HepG2 (cell line): ENCODE measurements around the gene CTDSP1. TPM values are rescaled to one million over a fixed set of nuclear protein-coding genes. Genes with fewer than 3 reads are reported as not detected.

ENCODE experiments used
- ATAC-seq: fragments of 200-7000 bp; cut with Tn5 transposase; 3 replicates; pipeline ENCODE4 v1.9.1; 2020; ENCODE audit warnings: mild to moderate bottlenecking, moderate library complexity
- BruUV-seq: library from RNA; stranded (reverse); fragments of 400-500 nt; replicated peaks from 2 replicates; lab custom pipeline; 2021; lab: Mats Ljungman, UMichigan
- CTCF ChIA-PET: fragments of 300-600 bp; formaldehyde crosslinking; extraction: SDS; loops from one replicate; lab custom pipeline; 2021; ENCODE audit warnings: low total read pairs, inconsistent platforms, low intra/inter-chr PET ratio; lab: Yijun Ruan, JAX
- POLR2A ChIA-PET: fragments of 350-600 bp; sonication (Branson Sonifier 250); formaldehyde crosslinking; loops from one replicate; lab custom pipeline; 2020; ENCODE audit warnings: antibody characterized with exemption, inconsistent platforms; lab: Yijun Ruan, JAX
- DNase-seq: peaks from one replicate; pipeline ENCODE4 v3.0.0-alpha.2; 2015; ENCODE audit warnings: low spot score
- FAIRE-seq: peaks from 3 replicates; lab custom pipeline; 2011; peaks lifted over from hg19 to GRCh38; lab: Jason Lieb, UNC
- H2AFZ ChIP-seq: one replicate; pipeline ENCODE4 v1.6.1; 2011; ENCODE audit warnings: low read length, inconsistent platforms
- H3K27ac ChIP-seq: fragments of 300-600 bp; 3 replicates; pipeline ENCODE4 v1.8.0; 2011; ENCODE audit warnings: mixed run types, mild to moderate bottlenecking, mixed read lengths, low read length, inconsistent platforms; ENCODE audit not compliant: insufficient read depth; ENCODE audit errors: extremely low read length
- H3K27me3 ChIP-seq, 2 experiments: fragments of 200-600 bp in 1 of 2; 2 replicates in 1 of 2; 3 replicates in 1 of 2; pipeline versions ENCODE4 v1.6.0 to v1.8.0; 2011; ENCODE audit warnings: low read length in 2 of 2, mild to moderate bottlenecking in 2 of 2, moderate library complexity in 2 of 2, inconsistent platforms in 1 of 2; ENCODE audit not compliant: insufficient read depth in 2 of 2, control insufficient read depth in 1 of 2
- H3K36me3 ChIP-seq, 2 experiments: fragments of 200-600 bp in 1 of 2; replicated peaks in 1 of 2; 2 replicates in 1 of 2; 3 replicates in 1 of 2; pipeline versions ENCODE4 v1.5.1 to v1.8.0; 2011; ENCODE audit warnings: low read length in 2 of 2, inconsistent platforms in 1 of 2; ENCODE audit not compliant: insufficient read depth in 2 of 2, control insufficient read depth in 1 of 2
- H3K4me1 ChIP-seq: 2 replicates; pipeline ENCODE4 v1.5.1; 2012; ENCODE audit warnings: low read length, inconsistent platforms; ENCODE audit not compliant: insufficient read depth
- H3K4me2 ChIP-seq: 2 replicates; pipeline ENCODE4 v1.6.0; 2011; ENCODE audit warnings: low read depth, low read length, inconsistent platforms
- H3K4me3 ChIP-seq, 3 experiments: fragments of 200-600 bp in 1 of 3; sonication (generic), shearing (Covaris generic) in 1 of 3; replicated peaks in 1 of 3; 2 replicates each; pipeline ENCODE4 v1.5.1; 2011 to 2016; ENCODE audit warnings: low read length in 3 of 3, inconsistent platforms in 2 of 3, low read depth in 2 of 3, mild to moderate bottlenecking in 2 of 3, control low read depth in 1 of 3, mixed read lengths in 1 of 3; ENCODE audit not compliant: insufficient read depth in 1 of 3
- H3K79me2 ChIP-seq: one replicate; pipeline ENCODE4 v1.6.1; 2011; ENCODE audit warnings: low read length, inconsistent platforms; ENCODE audit not compliant: insufficient read depth
- H3K9ac ChIP-seq: 2 replicates; pipeline ENCODE4 v1.6.0; 2011; ENCODE audit warnings: mild to moderate bottlenecking, low read depth, low read length, inconsistent platforms; ENCODE audit not compliant: insufficient read depth
- H3K9me3 ChIP-seq: 2 replicates; pipeline ENCODE4 v1.5.1; 2012; ENCODE audit warnings: mild to moderate bottlenecking, low read length
- H4K20me1 ChIP-seq: 2 replicates; pipeline ENCODE4 v1.6.0; 2011; ENCODE audit warnings: inconsistent platforms, mild to moderate bottlenecking, low read length, moderate library complexity; ENCODE audit not compliant: insufficient read depth
- TEAD3 ChIP-seq: optimal IDR thresholded peaks from 2 replicates; pipeline ENCODE3; 2016; ENCODE audit warnings: borderline replicate concordance
- ZBTB33 ChIP-seq: sonication (generic); formaldehyde crosslinking; IDR thresholded peaks from 2 replicates; pipeline ENCODE4 v1.4.0; 2020; ENCODE audit warnings: missing genetic modification reagents
- ZFP41 ChIP-seq: sonication (generic); formaldehyde crosslinking; IDR thresholded peaks from 2 replicates; pipeline ENCODE4 v1.4.0; 2020; ENCODE audit warnings: mild to moderate bottlenecking, missing genetic modification reagents, borderline replicate concordance
- WGBS: methylation state at CpG from one replicate; pipeline ENCODE4 v1.1.6; 2017; ENCODE audit warnings: low lambda C conversion rate; 5-methylcytosine and 5-hydroxymethylcytosine counted together
- in situ Hi-C: cut with HindIII; loops from 2 replicates; pipeline ENCODE4 v1.10.0; 2017; ENCODE audit warnings: low pct_unique_long_range_greater_than_20kb; ENCODE audit not compliant: extremely low pct_ligation_motif_present
- intact Hi-C: fragments of 100-400 bp; cut with micrococcal nuclease; formaldehyde crosslinking; loops from one replicate; pipeline ENCODE4 v1.10.0; 2022; ENCODE audit not compliant: unreplicated experiment
- polyA plus RNA-seq, 8 experiments: library from polyadenylated mRNA; depleted of rRNA in 3 of 8; stranded (reverse) in 7 of 8; unstranded in 1 of 8; fragments of >200 nt; fragmentation: Illumina TruSeq in 4 of 8; extraction: Trizol in 4 of 8; gene quantifications; 2 replicates each; pipeline versions ENCODE4 v1.2.1 to v1.2.3, GENCODE V29; 2011 to 2016; ENCODE audit warnings: low read depth in 4 of 8, missing spikeins in 1 of 8, mixed read lengths in 1 of 8; ENCODE audit not compliant: insufficient read depth in 1 of 8
- total RNA-seq, 5 experiments: library from RNA; depleted of rRNA; stranded (reverse); fragments of >200 nt; fragmentation: Illumina TruSeq; extraction: Trizol; gene quantifications; 2 replicates each; pipeline ENCODE4 v1.2.3, GENCODE V29; 2016; ENCODE audit warnings: low read depth in 1 of 5
- TF ChIP-seq, protein P1 (sequence below): sonication (generic); formaldehyde crosslinking; IDR thresholded peaks from 2 replicates; pipeline ENCODE4 v1.4.0; 2020; ENCODE audit warnings: missing genetic modification reagents
- TF ChIP-seq, protein P2 (sequence below): IDR thresholded peaks from 2 replicates; pipeline ENCODE4 v1.6.1; 2016; ENCODE audit warnings: missing compliant biosample characterization, missing genetic modification reagents, borderline replicate concordance
- TF ChIP-seq, protein P3 (sequence below): sonication (generic); formaldehyde crosslinking; IDR thresholded peaks from 2 replicates; pipeline ENCODE4 v1.5.1; 2020; ENCODE audit warnings: missing genetic modification reagents, mild to moderate bottlenecking, borderline replicate concordance
- TF ChIP-seq, protein P4 (sequence below): sonication (generic); formaldehyde crosslinking; IDR thresholded peaks from 2 replicates; pipeline ENCODE4 v1.5.1; 2020; ENCODE audit warnings: mild to moderate bottlenecking, missing genetic modification reagents, moderate library complexity

Gene CTDSP1
- total and polyA plus RNA-seq, 2 of the 13 experiments (the other 11 are each of a cell fraction or from before 2014, with no cell fraction given), result 91.0 to 268 TPM

- CTCF ChIA-PET, result no interaction called here
- Histone ChIP-seq H3K36me3 (no peaks in the 10 kb centered on the region), H4K20me1 (no peaks in the 10 kb centered on the region), H3K9ac (no peak overlapping the region), H3K27ac (no peak overlapping the region), H3K27me3 (peaks cover 11 to 33% of the 10 kb centered on the region in 2 experiments), H3K4me3 (no peak overlapping the region; a peak in 1 of 6 replicates), H3K4me2 (peak overlapping the region; percentile 38; the same call in 1 of the 2 replicates), H3K79me2 (no peaks in the 10 kb centered on the region), H3K4me1 (peaks cover 71% of the 10 kb centered on the region), H3K9me3 (no peaks in the 10 kb centered on the region), H2AFZ (no peak overlapping the region)
- ATAC-seq (peak; percentile 4; the same call in 1 of the 3 replicates), DNase-seq (no peak), FAIRE-seq (no peak)
- POLR2A ChIA-PET, result interaction anchor here (0.7 to 1.9 kb wide), 4 partner anchors 16 to 90 kb away, joined by 3 to 6 read pairs (median 4); partner anchors contain the start of genes CATIP and CTDSP1
- no TSS peak for BruUV-seq
- WGBS, result 51% methylated on average over 10 of the region's 10 CpGs
- in situ Hi-C loops (no loop called here), intact Hi-C loops (no loop called here)
- TF ChIP-seq, protein P1, sequence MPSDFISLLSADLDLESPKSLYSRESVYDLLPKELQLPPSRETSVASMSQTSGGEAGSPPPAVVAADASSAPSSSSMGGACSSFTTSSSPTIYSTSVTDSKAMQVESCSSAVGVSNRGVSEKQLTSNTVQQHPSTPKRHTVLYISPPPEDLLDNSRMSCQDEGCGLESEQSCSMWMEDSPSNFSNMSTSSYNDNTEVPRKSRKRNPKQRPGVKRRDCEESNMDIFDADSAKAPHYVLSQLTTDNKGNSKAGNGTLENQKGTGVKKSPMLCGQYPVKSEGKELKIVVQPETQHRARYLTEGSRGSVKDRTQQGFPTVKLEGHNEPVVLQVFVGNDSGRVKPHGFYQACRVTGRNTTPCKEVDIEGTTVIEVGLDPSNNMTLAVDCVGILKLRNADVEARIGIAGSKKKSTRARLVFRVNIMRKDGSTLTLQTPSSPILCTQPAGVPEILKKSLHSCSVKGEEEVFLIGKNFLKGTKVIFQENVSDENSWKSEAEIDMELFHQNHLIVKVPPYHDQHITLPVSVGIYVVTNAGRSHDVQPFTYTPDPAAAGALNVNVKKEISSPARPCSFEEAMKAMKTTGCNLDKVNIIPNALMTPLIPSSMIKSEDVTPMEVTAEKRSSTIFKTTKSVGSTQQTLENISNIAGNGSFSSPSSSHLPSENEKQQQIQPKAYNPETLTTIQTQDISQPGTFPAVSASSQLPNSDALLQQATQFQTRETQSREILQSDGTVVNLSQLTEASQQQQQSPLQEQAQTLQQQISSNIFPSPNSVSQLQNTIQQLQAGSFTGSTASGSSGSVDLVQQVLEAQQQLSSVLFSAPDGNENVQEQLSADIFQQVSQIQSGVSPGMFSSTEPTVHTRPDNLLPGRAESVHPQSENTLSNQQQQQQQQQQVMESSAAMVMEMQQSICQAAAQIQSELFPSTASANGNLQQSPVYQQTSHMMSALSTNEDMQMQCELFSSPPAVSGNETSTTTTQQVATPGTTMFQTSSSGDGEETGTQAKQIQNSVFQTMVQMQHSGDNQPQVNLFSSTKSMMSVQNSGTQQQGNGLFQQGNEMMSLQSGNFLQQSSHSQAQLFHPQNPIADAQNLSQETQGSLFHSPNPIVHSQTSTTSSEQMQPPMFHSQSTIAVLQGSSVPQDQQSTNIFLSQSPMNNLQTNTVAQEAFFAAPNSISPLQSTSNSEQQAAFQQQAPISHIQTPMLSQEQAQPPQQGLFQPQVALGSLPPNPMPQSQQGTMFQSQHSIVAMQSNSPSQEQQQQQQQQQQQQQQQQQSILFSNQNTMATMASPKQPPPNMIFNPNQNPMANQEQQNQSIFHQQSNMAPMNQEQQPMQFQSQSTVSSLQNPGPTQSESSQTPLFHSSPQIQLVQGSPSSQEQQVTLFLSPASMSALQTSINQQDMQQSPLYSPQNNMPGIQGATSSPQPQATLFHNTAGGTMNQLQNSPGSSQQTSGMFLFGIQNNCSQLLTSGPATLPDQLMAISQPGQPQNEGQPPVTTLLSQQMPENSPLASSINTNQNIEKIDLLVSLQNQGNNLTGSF, result no peak
- TF ChIP-seq, protein P2, sequence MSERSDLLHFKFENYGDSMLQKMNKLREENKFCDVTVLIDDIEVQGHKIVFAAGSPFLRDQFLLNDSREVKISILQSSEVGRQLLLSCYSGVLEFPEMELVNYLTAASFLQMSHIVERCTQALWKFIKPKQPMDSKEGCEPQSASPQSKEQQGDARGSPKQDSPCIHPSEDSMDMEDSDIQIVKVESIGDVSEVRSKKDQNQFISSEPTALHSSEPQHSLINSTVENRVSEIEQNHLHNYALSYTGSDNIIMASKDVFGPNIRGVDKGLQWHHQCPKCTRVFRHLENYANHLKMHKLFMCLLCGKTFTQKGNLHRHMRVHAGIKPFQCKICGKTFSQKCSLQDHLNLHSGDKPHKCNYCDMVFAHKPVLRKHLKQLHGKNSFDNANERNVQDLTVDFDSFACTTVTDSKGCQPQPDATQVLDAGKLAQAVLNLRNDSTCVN (CRISPR knock-in tag), result peak; percentile 31; the same call in 1 of the 2 replicates
- TF ChIP-seq TEAD3 (CRISPR knock-in tag) (peak; percentile 50), ZFP41 (CRISPR knock-in tag) (no peak), ZBTB33 (peak; percentile 31; the same call in 1 of the 2 replicates)
- TF ChIP-seq, protein P3, sequence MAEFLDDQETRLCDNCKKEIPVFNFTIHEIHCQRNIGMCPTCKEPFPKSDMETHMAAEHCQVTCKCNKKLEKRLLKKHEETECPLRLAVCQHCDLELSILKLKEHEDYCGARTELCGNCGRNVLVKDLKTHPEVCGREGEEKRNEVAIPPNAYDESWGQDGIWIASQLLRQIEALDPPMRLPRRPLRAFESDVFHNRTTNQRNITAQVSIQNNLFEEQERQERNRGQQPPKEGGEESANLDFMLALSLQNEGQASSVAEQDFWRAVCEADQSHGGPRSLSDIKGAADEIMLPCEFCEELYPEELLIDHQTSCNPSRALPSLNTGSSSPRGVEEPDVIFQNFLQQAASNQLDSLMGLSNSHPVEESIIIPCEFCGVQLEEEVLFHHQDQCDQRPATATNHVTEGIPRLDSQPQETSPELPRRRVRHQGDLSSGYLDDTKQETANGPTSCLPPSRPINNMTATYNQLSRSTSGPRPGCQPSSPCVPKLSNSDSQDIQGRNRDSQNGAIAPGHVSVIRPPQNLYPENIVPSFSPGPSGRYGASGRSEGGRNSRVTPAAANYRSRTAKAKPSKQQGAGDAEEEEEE (CRISPR knock-in tag), result no peak
- TF ChIP-seq, protein P4, sequence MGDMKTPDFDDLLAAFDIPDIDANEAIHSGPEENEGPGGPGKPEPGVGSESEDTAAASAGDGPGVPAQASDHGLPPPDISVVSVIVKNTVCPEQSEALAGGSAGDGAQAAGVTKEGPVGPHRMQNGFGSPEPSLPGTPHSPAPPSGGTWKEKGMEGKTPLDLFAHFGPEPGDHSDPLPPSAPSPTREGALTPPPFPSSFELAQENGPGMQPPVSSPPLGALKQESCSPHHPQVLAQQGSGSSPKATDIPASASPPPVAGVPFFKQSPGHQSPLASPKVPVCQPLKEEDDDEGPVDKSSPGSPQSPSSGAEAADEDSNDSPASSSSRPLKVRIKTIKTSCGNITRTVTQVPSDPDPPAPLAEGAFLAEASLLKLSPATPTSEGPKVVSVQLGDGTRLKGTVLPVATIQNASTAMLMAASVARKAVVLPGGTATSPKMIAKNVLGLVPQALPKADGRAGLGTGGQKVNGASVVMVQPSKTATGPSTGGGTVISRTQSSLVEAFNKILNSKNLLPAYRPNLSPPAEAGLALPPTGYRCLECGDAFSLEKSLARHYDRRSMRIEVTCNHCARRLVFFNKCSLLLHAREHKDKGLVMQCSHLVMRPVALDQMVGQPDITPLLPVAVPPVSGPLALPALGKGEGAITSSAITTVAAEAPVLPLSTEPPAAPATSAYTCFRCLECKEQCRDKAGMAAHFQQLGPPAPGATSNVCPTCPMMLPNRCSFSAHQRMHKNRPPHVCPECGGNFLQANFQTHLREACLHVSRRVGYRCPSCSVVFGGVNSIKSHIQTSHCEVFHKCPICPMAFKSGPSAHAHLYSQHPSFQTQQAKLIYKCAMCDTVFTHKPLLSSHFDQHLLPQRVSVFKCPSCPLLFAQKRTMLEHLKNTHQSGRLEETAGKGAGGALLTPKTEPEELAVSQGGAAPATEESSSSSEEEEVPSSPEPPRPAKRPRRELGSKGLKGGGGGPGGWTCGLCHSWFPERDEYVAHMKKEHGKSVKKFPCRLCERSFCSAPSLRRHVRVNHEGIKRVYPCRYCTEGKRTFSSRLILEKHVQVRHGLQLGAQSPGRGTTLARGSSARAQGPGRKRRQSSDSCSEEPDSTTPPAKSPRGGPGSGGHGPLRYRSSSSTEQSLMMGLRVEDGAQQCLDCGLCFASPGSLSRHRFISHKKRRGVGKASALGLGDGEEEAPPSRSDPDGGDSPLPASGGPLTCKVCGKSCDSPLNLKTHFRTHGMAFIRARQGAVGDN (CRISPR knock-in tag), result peak; percentile 30; the same call in 1 of the 2 replicates
These were observed 15.7 kb upstream of the CTDSP1 start for GRCh38 chr2:218383892-218384519.
